HEK293 (cell line): ENCODE results near the gene CHCHD1.

Source experiments
- BCL11A ChIP-seq: fragments of 450-650 bp; formaldehyde crosslinking; IDR thresholded peaks from 2 replicates; pipeline ENCODE4 v1.5.1; 2016; ENCODE audit warnings: low read depth, missing biosample characterization, missing genetic modification characterization
- HOXC10 ChIP-seq: sonication (generic); formaldehyde crosslinking; IDR thresholded peaks from 2 replicates; pipeline ENCODE4 v1.8.1; 2023; ENCODE audit warnings: mild to moderate bottlenecking, missing genetic modification reagents
- HOXD13 ChIP-seq: sonication (generic); formaldehyde crosslinking; IDR thresholded peaks from 2 replicates; pipeline ENCODE4 v1.8.0; 2022; ENCODE audit warnings: missing genetic modification reagents, borderline replicate concordance
- KLF1 ChIP-seq: fragments of 450-650 bp; formaldehyde crosslinking; IDR thresholded peaks from 2 replicates; pipeline ENCODE4 v1.5.1; 2016; ENCODE audit warnings: missing biosample characterization, missing genetic modification characterization
- SALL2 ChIP-seq: fragments of 450-650 bp; formaldehyde crosslinking; IDR thresholded peaks from 2 replicates; pipeline ENCODE4 v1.5.0; 2017; ENCODE audit warnings: missing biosample characterization, mild to moderate bottlenecking, missing genetic modification characterization, borderline replicate concordance
- ZBTB21 ChIP-seq: fragments of 450-650 bp; formaldehyde crosslinking; IDR thresholded peaks from 2 replicates; pipeline ENCODE4 v1.5.1; 2017; ENCODE audit warnings: missing biosample characterization, missing genetic modification characterization
- ZFP69B ChIP-seq: fragments of 450-650 bp; formaldehyde crosslinking; IDR thresholded peaks from 2 replicates; pipeline ENCODE4 v1.5.1; 2016; ENCODE audit warnings: missing biosample characterization, missing genetic modification characterization
- ZIC2 ChIP-seq: fragments of 450-650 bp; formaldehyde crosslinking; IDR thresholded peaks from 2 replicates; pipeline ENCODE4 v1.5.1; 2016; ENCODE audit warnings: missing biosample characterization, missing genetic modification characterization
- ZNF112 ChIP-seq: fragments of 450-650 bp; formaldehyde crosslinking; IDR thresholded peaks from 2 replicates; pipeline ENCODE4 v1.5.0; 2017; ENCODE audit warnings: missing biosample characterization, missing genetic modification characterization
- ZNF114 ChIP-seq: fragments of 450-650 bp; formaldehyde crosslinking; IDR thresholded peaks from 2 replicates; pipeline ENCODE4 v1.5.0; 2017; ENCODE audit warnings: missing biosample characterization, missing genetic modification characterization
- ZNF2 ChIP-seq: fragments of 450-650 bp; formaldehyde crosslinking; IDR thresholded peaks from 2 replicates; pipeline ENCODE4 v1.5.1; 2016; ENCODE audit warnings: missing biosample characterization, missing genetic modification characterization
- ZNF214 ChIP-seq: fragments of 450-650 bp; formaldehyde crosslinking; IDR thresholded peaks from 2 replicates; pipeline ENCODE4 v1.5.1; 2017; ENCODE audit warnings: missing biosample characterization, mild to moderate bottlenecking, missing genetic modification characterization, borderline replicate concordance
- ZNF274 ChIP-seq, 2 experiments: fragments of 200-500 bp in 1 of 2; fragments of 450-650 bp in 1 of 2; sonication (Bioruptor generic) in 1 of 2; formaldehyde crosslinking in 1 of 2; IDR thresholded peaks; 2 replicates each; pipeline versions ENCODE4 v1.5.1 to v1.6.1; 2014 to 2016; ENCODE audit warnings: borderline replicate concordance in 1 of 2, inconsistent platforms in 1 of 2, low read length in 1 of 2, missing biosample characterization in 1 of 2, missing genetic modification characterization in 1 of 2
- ZNF311 ChIP-seq: fragments of 450-650 bp; formaldehyde crosslinking; IDR thresholded peaks from 2 replicates; pipeline ENCODE4 v1.5.1; 2017; ENCODE audit warnings: missing biosample characterization, missing genetic modification characterization, borderline replicate concordance
- ZNF366 ChIP-seq: fragments of 450-650 bp; formaldehyde crosslinking; conservative IDR thresholded peaks from 2 replicates; pipeline ENCODE4 v1.5.1; 2016; ENCODE audit warnings: missing biosample characterization, missing genetic modification characterization
- ZNF391 ChIP-seq: fragments of 450-650 bp; formaldehyde crosslinking; IDR thresholded peaks from 2 replicates; pipeline ENCODE4 v1.5.1; 2016; ENCODE audit warnings: low read depth, missing biosample characterization, missing genetic modification characterization, borderline replicate concordance
- ZNF404 ChIP-seq: fragments of 450-650 bp; formaldehyde crosslinking; IDR thresholded peaks from 2 replicates; pipeline ENCODE4 v1.5.1; 2017; ENCODE audit warnings: missing biosample characterization, missing genetic modification characterization
- ZNF433 ChIP-seq: fragments of 450-650 bp; formaldehyde crosslinking; IDR thresholded peaks from 2 replicates; pipeline ENCODE4 v1.5.1; 2016; ENCODE audit warnings: missing biosample characterization, missing genetic modification characterization, low read depth
- ZNF621 ChIP-seq: fragments of 450-650 bp; formaldehyde crosslinking; IDR thresholded peaks from 2 replicates; pipeline ENCODE4 v1.5.1; 2017; ENCODE audit warnings: missing biosample characterization, missing genetic modification characterization
- ZNF629 ChIP-seq: fragments of 450-650 bp; formaldehyde crosslinking; IDR thresholded peaks from 2 replicates; pipeline ENCODE4 v1.5.1; 2017; ENCODE audit warnings: missing biosample characterization, missing genetic modification characterization
- ZNF660 ChIP-seq: fragments of 450-650 bp; IDR thresholded peaks from 2 replicates; pipeline ENCODE4 v1.5.1; 2018; ENCODE audit warnings: missing biosample characterization, mild to moderate bottlenecking, missing genetic modification characterization
- ZNF837 ChIP-seq: fragments of 450-650 bp; formaldehyde crosslinking; IDR thresholded peaks from 2 replicates; pipeline ENCODE4 v1.5.1; 2016; ENCODE audit warnings: missing biosample characterization, missing genetic modification characterization
- TF ChIP-seq, protein P1 (sequence below): fragments of 450-650 bp; formaldehyde crosslinking; IDR thresholded peaks from 2 replicates; pipeline ENCODE4 v1.5.1; 2016; ENCODE audit warnings: missing biosample characterization, missing genetic modification characterization, borderline replicate concordance
- TF ChIP-seq, protein P2 (sequence below): fragments of 450-650 bp; formaldehyde crosslinking; IDR thresholded peaks from 2 replicates; pipeline ENCODE4 v1.5.1; 2016; ENCODE audit warnings: missing biosample characterization, missing genetic modification characterization, borderline replicate concordance
- TF ChIP-seq, protein P3 (sequence below): sonication (generic); formaldehyde crosslinking; IDR thresholded peaks from 2 replicates; pipeline ENCODE4 v1.8.1; 2022; ENCODE audit warnings: mild to moderate bottlenecking, moderate library complexity, missing genetic modification reagents
- TF ChIP-seq, protein P4 (sequence below): fragments of 450-650 bp; formaldehyde crosslinking; IDR thresholded peaks from 2 replicates; pipeline ENCODE4 v1.5.1; 2016; ENCODE audit warnings: missing biosample characterization, missing genetic modification characterization
- TF ChIP-seq, protein P5 (sequence below): fragments of 450-650 bp; formaldehyde crosslinking; IDR thresholded peaks from 2 replicates; pipeline ENCODE4 v1.5.1; 2016; ENCODE audit warnings: missing biosample characterization, missing genetic modification characterization
- TF ChIP-seq, protein P6 (sequence below): fragments of 450-650 bp; formaldehyde crosslinking; IDR thresholded peaks from 2 replicates; pipeline ENCODE4 v1.5.1; 2016; ENCODE audit warnings: missing biosample characterization, missing genetic modification characterization

Gene CHCHD1

DNA sequence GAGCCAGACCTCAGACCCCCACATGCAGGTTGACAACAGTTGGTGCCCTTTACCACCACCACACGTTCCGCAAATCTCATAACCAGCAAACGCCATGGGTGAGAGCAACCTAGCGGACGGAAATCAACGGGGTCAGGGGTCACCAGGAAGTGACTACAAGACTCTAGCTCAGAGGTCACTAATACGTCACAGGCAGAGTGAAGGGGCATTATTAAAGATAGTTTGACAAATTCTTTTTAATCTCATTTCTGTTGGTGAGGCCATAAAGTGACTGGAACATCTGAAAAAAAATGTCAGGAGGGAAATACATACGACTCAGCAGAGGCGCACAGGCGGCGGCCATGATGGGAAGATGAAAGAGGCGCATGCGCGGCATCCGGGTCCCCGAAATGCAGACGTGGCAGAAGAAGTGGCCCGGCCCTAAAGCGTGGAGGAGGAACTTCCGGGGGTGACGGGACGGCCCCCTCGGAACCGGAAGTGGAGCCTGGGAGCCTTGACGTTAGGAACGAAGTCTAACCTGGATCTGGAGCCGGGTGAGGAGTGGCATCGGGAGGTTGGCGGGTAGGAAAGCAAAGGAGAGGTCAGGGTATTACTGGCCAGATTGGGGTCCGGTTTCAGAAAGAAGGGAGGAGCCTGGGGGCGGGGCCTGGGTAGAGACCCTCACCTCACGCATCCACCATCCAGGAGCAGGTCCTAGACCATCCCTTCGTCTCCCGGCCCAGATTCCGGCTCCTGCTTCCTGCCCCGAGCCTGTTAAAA is 37.8 kb upstream of the CHCHD1 start, which contains the start of gene SEC24C (continued):
- TF ChIP-seq, protein P1, sequence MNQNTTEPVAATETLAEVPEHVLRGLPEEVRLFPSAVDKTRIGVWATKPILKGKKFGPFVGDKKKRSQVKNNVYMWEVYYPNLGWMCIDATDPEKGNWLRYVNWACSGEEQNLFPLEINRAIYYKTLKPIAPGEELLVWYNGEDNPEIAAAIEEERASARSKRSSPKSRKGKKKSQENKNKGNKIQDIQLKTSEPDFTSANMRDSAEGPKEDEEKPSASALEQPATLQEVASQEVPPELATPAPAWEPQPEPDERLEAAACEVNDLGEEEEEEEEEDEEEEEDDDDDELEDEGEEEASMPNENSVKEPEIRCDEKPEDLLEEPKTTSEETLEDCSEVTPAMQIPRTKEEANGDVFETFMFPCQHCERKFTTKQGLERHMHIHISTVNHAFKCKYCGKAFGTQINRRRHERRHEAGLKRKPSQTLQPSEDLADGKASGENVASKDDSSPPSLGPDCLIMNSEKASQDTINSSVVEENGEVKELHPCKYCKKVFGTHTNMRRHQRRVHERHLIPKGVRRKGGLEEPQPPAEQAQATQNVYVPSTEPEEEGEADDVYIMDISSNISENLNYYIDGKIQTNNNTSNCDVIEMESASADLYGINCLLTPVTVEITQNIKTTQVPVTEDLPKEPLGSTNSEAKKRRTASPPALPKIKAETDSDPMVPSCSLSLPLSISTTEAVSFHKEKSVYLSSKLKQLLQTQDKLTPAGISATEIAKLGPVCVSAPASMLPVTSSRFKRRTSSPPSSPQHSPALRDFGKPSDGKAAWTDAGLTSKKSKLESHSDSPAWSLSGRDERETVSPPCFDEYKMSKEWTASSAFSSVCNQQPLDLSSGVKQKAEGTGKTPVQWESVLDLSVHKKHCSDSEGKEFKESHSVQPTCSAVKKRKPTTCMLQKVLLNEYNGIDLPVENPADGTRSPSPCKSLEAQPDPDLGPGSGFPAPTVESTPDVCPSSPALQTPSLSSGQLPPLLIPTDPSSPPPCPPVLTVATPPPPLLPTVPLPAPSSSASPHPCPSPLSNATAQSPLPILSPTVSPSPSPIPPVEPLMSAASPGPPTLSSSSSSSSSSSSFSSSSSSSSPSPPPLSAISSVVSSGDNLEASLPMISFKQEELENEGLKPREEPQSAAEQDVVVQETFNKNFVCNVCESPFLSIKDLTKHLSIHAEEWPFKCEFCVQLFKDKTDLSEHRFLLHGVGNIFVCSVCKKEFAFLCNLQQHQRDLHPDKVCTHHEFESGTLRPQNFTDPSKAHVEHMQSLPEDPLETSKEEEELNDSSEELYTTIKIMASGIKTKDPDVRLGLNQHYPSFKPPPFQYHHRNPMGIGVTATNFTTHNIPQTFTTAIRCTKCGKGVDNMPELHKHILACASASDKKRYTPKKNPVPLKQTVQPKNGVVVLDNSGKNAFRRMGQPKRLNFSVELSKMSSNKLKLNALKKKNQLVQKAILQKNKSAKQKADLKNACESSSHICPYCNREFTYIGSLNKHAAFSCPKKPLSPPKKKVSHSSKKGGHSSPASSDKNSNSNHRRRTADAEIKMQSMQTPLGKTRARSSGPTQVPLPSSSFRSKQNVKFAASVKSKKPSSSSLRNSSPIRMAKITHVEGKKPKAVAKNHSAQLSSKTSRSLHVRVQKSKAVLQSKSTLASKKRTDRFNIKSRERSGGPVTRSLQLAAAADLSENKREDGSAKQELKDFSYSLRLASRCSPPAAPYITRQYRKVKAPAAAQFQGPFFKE = no peak
- TF ChIP-seq ZNF366 (tag by site-specific recombination) (no peak), BCL11A (tag by site-specific recombination) (no peak), ZNF837 (tag by site-specific recombination) (no peak), HOXD13 (CRISPR knock-in tag) (no peak), ZNF114 (tag by site-specific recombination) (no peak), ZNF621 (no peak), ZNF404 (no peak), ZNF629 (peak; percentile 99), ZIC2 (tag by site-specific recombination) (no peak), ZBTB21 (tag by site-specific recombination) (peak; percentile 99), HOXC10 (CRISPR knock-in tag) (no peak), ZNF112 (no peak), ZNF433 (tag by site-specific recombination) (no peak), ZNF660 (peak; percentile 82), ZNF311 (tag by site-specific recombination) (no peak), ZNF274 (IDR thresholded peaks at IDR 0.05; ENCODE audit: low read length) (no peak), ZNF274 (tag by site-specific recombination; IDR thresholded peaks at IDR 0.05; ENCODE audit: borderline replicate concordance) (no peak), ZNF2 (tag by site-specific recombination) (peak; percentile 82), SALL2 (tag by site-specific recombination) (no peak), ZNF391 (tag by site-specific recombination) (no peak), ZFP69B (peak; percentile 14; the same call in 1 of the 2 replicates), ZNF214 (tag by site-specific recombination) (no peak), KLF1 (tag by site-specific recombination) (no peak)
- TF ChIP-seq, protein P2, sequence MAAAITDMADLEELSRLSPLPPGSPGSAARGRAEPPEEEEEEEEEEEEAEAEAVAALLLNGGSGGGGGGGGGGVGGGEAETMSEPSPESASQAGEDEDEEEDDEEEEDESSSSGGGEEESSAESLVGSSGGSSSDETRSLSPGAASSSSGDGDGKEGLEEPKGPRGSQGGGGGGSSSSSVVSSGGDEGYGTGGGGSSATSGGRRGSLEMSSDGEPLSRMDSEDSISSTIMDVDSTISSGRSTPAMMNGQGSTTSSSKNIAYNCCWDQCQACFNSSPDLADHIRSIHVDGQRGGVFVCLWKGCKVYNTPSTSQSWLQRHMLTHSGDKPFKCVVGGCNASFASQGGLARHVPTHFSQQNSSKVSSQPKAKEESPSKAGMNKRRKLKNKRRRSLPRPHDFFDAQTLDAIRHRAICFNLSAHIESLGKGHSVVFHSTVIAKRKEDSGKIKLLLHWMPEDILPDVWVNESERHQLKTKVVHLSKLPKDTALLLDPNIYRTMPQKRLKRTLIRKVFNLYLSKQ = no peak
- TF ChIP-seq, protein P3, sequence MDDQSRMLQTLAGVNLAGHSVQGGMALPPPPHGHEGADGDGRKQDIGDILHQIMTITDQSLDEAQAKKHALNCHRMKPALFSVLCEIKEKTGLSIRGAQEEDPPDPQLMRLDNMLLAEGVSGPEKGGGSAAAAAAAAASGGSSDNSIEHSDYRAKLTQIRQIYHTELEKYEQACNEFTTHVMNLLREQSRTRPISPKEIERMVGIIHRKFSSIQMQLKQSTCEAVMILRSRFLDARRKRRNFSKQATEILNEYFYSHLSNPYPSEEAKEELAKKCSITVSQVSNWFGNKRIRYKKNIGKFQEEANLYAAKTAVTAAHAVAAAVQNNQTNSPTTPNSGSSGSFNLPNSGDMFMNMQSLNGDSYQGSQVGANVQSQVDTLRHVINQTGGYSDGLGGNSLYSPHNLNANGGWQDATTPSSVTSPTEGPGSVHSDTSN (CRISPR knock-in tag) = no peak
- TF ChIP-seq, protein P4, sequence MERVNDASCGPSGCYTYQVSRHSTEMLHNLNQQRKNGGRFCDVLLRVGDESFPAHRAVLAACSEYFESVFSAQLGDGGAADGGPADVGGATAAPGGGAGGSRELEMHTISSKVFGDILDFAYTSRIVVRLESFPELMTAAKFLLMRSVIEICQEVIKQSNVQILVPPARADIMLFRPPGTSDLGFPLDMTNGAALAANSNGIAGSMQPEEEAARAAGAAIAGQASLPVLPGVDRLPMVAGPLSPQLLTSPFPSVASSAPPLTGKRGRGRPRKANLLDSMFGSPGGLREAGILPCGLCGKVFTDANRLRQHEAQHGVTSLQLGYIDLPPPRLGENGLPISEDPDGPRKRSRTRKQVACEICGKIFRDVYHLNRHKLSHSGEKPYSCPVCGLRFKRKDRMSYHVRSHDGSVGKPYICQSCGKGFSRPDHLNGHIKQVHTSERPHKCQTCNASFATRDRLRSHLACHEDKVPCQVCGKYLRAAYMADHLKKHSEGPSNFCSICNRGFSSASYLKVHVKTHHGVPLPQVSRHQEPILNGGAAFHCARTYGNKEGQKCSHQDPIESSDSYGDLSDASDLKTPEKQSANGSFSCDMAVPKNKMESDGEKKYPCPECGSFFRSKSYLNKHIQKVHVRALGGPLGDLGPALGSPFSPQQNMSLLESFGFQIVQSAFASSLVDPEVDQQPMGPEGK (tag by site-specific recombination) = peak; percentile 99
- TF ChIP-seq, protein P5, sequence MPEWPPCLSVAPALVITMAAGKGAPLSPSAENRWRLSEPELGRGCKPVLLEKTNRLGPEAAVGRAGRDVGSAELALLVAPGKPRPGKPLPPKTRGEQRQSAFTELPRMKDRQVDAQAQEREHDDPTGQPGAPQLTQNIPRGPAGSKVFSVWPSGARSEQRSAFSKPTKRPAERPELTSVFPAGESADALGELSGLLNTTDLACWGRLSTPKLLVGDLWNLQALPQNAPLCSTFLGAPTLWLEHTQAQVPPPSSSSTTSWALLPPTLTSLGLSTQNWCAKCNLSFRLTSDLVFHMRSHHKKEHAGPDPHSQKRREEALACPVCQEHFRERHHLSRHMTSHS (tag by site-specific recombination) = no peak
- TF ChIP-seq, protein P6, sequence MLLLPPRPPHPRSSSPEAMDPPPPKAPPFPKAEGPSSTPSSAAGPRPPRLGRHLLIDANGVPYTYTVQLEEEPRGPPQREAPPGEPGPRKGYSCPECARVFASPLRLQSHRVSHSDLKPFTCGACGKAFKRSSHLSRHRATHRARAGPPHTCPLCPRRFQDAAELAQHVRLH (tag by site-specific recombination) = peak; percentile 75
